ENCODE data around the gene RFC2.
"Not testable (repeated sequence)": the region's sequence is repeated elsewhere in the genome, so short reads cannot be mapped to it uniquely, and the experiment has no call there.

RFC2 gene

GRCh38 chr7:74207586-74207985 is 46.6 kb downstream of the RFC2 start:
- H3K4me1 ChIP-seq (ENCODE audit: control insufficient read depth in 1 of 2, insufficient read depth in 2 of 2, low read length in 2 of 2), result peaks cover 0 to 3% of the 10 kb centered on the region in 2 donors
- H3K36me3 ChIP-seq (ENCODE audit: control insufficient read depth in 1 of 2, insufficient read depth in 2 of 2, low read length in 2 of 2), result no peaks in the 10 kb centered on the region
- no peak overlapping the region for H3K27ac ChIP-seq (ENCODE audit: low read length)
- no peaks in the 10 kb centered on the region for H3K27me3 ChIP-seq (ENCODE audit: low read depth, low read length)
- H3K4me3 ChIP-seq (ENCODE audit: low read depth in 1 of 2, low read length in 2 of 2), result no peak overlapping the region
- H3K9me3 ChIP-seq (ENCODE audit: control insufficient read depth in 1 of 2, low read length in 2 of 2), result no peaks in the 10 kb centered on the region

GRCh38 chr7:74206589-74207120 is 47.5 kb downstream of the RFC2 start:
- no peaks in the 10 kb centered on the region for H3K9me3 ChIP-seq (ENCODE audit: control insufficient read depth in 1 of 2, low read length in 2 of 2)
- H3K4me1 ChIP-seq (ENCODE audit: control insufficient read depth in 1 of 2, insufficient read depth in 2 of 2, low read length in 2 of 2), result peaks cover 0 to 3% of the 10 kb centered on the region in 2 donors
- H3K27ac ChIP-seq (ENCODE audit: low read length), result no peak overlapping the region
- peak overlapping the region in 1 of 2 donors; percentile 49 for H3K4me3 ChIP-seq (ENCODE audit: low read depth in 1 of 2, low read length in 2 of 2)
- no peaks in the 10 kb centered on the region for H3K36me3 ChIP-seq (ENCODE audit: control insufficient read depth in 1 of 2, insufficient read depth in 2 of 2, low read length in 2 of 2)
- H3K27me3 ChIP-seq (ENCODE audit: low read depth, low read length), result no peaks in the 10 kb centered on the region

- not testable (repeated sequence) for H3K27ac ChIP-seq (ENCODE audit: low read length); H3K4me3 ChIP-seq (ENCODE audit: low read depth in 1 of 2, low read length in 2 of 2); H3K36me3 ChIP-seq (ENCODE audit: control insufficient read depth in 1 of 2, insufficient read depth in 2 of 2, low read length in 2 of 2); H3K27me3 ChIP-seq (ENCODE audit: low read depth, low read length); H3K9me3 ChIP-seq (ENCODE audit: control insufficient read depth in 1 of 2, low read length in 2 of 2); H3K4me1 ChIP-seq (ENCODE audit: control insufficient read depth in 1 of 2, insufficient read depth in 2 of 2, low read length in 2 of 2)
These were observed 48.1 kb downstream of the RFC2 start for GRCh38 chr7:74206052-74206451.

- Histone ChIP-seq H3K4me1 (ENCODE audit: control insufficient read depth in 1 of 2, insufficient read depth in 2 of 2, low read length in 2 of 2) (peaks cover 0 to 3% of the 10 kb centered on the region in 2 donors), H3K9me3 (ENCODE audit: control insufficient read depth in 1 of 2, low read length in 2 of 2) (no peaks in the 10 kb centered on the region), H3K36me3 (ENCODE audit: control insufficient read depth in 1 of 2, insufficient read depth in 2 of 2, low read length in 2 of 2) (no peaks in the 10 kb centered on the region), H3K27me3 (ENCODE audit: low read depth, low read length) (no peaks in the 10 kb centered on the region), H3K4me3 (ENCODE audit: low read depth in 1 of 2, low read length in 2 of 2) (no peak overlapping the region), H3K27ac (ENCODE audit: low read length) (no peak overlapping the region)
These were observed 50.1 kb downstream of the RFC2 start for GRCh38 chr7:74203956-74204618.

GRCh38 chr7:74202841-74203556 is 51.2 kb downstream of the RFC2 start:
- Histone ChIP-seq H3K4me3 (ENCODE audit: low read depth in 1 of 2, low read length in 2 of 2) (no peak overlapping the region), H3K27ac (ENCODE audit: low read length) (no peak overlapping the region), H3K4me1 (ENCODE audit: control insufficient read depth in 1 of 2, insufficient read depth in 2 of 2, low read length in 2 of 2) (peaks cover 0 to 3% of the 10 kb centered on the region in 2 donors), H3K9me3 (ENCODE audit: control insufficient read depth in 1 of 2, low read length in 2 of 2) (no peaks in the 10 kb centered on the region), H3K27me3 (ENCODE audit: low read depth, low read length) (no peaks in the 10 kb centered on the region), H3K36me3 (ENCODE audit: control insufficient read depth in 1 of 2, insufficient read depth in 2 of 2, low read length in 2 of 2) (no peaks in the 10 kb centered on the region)

- Histone ChIP-seq H3K27ac (ENCODE audit: low read length) (no peak overlapping the region), H3K9me3 (ENCODE audit: control insufficient read depth in 1 of 2, low read length in 2 of 2) (no peaks in the 10 kb centered on the region), H3K27me3 (ENCODE audit: low read depth, low read length) (no peaks in the 10 kb centered on the region), H3K36me3 (ENCODE audit: control insufficient read depth in 1 of 2, insufficient read depth in 2 of 2, low read length in 2 of 2) (peaks cover 11 to 14% of the 10 kb centered on the region in 2 donors), H3K4me3 (ENCODE audit: low read depth in 1 of 2, low read length in 2 of 2) (no peak overlapping the region), H3K4me1 (ENCODE audit: control insufficient read depth in 1 of 2, insufficient read depth in 2 of 2, low read length in 2 of 2) (peaks cover 0 to 3% of the 10 kb centered on the region in 2 donors)
These were observed 54.4 kb downstream of the RFC2 start for GRCh38 chr7:74199551-74200355.

GRCh38 chr7:74197449-74198124 is 56.6 kb downstream of the RFC2 start:
- Histone ChIP-seq H3K27me3 (ENCODE audit: low read depth, low read length) (no peaks in the 10 kb centered on the region), H3K36me3 (ENCODE audit: control insufficient read depth in 1 of 2, insufficient read depth in 2 of 2, low read length in 2 of 2) (peaks cover 33 to 35% of the 10 kb centered on the region in 2 donors), H3K4me3 (ENCODE audit: low read depth in 1 of 2, low read length in 2 of 2) (no peak overlapping the region), H3K9me3 (ENCODE audit: control insufficient read depth in 1 of 2, low read length in 2 of 2) (no peaks in the 10 kb centered on the region), H3K4me1 (ENCODE audit: control insufficient read depth in 1 of 2, insufficient read depth in 2 of 2, low read length in 2 of 2) (no peaks in the 10 kb centered on the region), H3K27ac (ENCODE audit: low read length) (no peak overlapping the region)

GRCh38 chr7:74195968-74196654 is 58.1 kb downstream of the RFC2 start:
- not testable (repeated sequence) for H3K9me3 ChIP-seq (ENCODE audit: control insufficient read depth in 1 of 2, low read length in 2 of 2); H3K4me1 ChIP-seq (ENCODE audit: control insufficient read depth in 1 of 2, insufficient read depth in 2 of 2, low read length in 2 of 2); H3K4me3 ChIP-seq (ENCODE audit: low read depth in 1 of 2, low read length in 2 of 2); H3K27ac ChIP-seq (ENCODE audit: low read length); H3K27me3 ChIP-seq (ENCODE audit: low read depth, low read length)
- peaks cover 42 to 46% of the 10 kb centered on the region in 2 donors for H3K36me3 ChIP-seq (ENCODE audit: control insufficient read depth in 1 of 2, insufficient read depth in 2 of 2, low read length in 2 of 2)

- peaks cover 50 to 54% of the 10 kb centered on the region in 2 donors for H3K36me3 ChIP-seq (ENCODE audit: control insufficient read depth in 1 of 2, insufficient read depth in 2 of 2, low read length in 2 of 2)
- H3K27me3 ChIP-seq (ENCODE audit: low read depth, low read length); H3K4me3 ChIP-seq (ENCODE audit: low read depth in 1 of 2, low read length in 2 of 2); H3K9me3 ChIP-seq (ENCODE audit: control insufficient read depth in 1 of 2, low read length in 2 of 2); H3K27ac ChIP-seq (ENCODE audit: low read length); H3K4me1 ChIP-seq (ENCODE audit: control insufficient read depth in 1 of 2, insufficient read depth in 2 of 2, low read length in 2 of 2): not testable (repeated sequence)
These were observed 58.9 kb downstream of the RFC2 start for GRCh38 chr7:74195139-74195860.

GRCh38 chr7:74194686-74195085 is 59.5 kb downstream of the RFC2 start:
- Histone ChIP-seq H3K27me3 (ENCODE audit: low read depth, low read length) (no peaks in the 10 kb centered on the region), H3K4me1 (ENCODE audit: control insufficient read depth in 1 of 2, insufficient read depth in 2 of 2, low read length in 2 of 2) (no peaks in the 10 kb centered on the region), H3K36me3 (ENCODE audit: control insufficient read depth in 1 of 2, insufficient read depth in 2 of 2, low read length in 2 of 2) (peaks cover 56 to 60% of the 10 kb centered on the region in 2 donors), H3K27ac (ENCODE audit: low read length) (no peak overlapping the region), H3K4me3 (ENCODE audit: low read depth in 1 of 2, low read length in 2 of 2) (no peak overlapping the region), H3K9me3 (ENCODE audit: control insufficient read depth in 1 of 2, low read length in 2 of 2) (no peaks in the 10 kb centered on the region)
